Measurements from ENCODE around the gene NEDD9. TPM values are rescaled to one million over a fixed set of nuclear protein-coding genes. Genes with fewer than 3 reads are reported as not detected.

The NEDD9 gene
- total and polyA plus RNA-seq, 2 of the 4 experiments (the other 2 are of a cell fraction): 7.6 to 16.5 TPM

GRCh38 chr6:11232770-11233626 is 530 bp upstream of the NEDD9 start:
- Histone ChIP-seq H2AK5ac (ENCODE audit: low read depth, low read length) (peak overlapping the region; percentile 87; the same call in 1 of the 2 replicates), H4K91ac (ENCODE audit: insufficient read depth, low read depth, low read length) (peak overlapping the region; percentile 35), H3K4me1 (ENCODE audit: control insufficient read depth, insufficient read depth, low read length) (peaks cover 12% of the 10 kb centered on the region), H3K56ac (ENCODE audit: extremely low read depth, insufficient read depth, low read length) (peak overlapping the region; percentile 87), H4K20me1 (ENCODE audit: insufficient read depth, low read length) (peaks cover 6% of the 10 kb centered on the region; the same call in 1 of the 2 replicates), H3K14ac (replicated peaks; ENCODE audit: low read depth, low read length) (peak overlapping the region; percentile 84), H3K4ac (ENCODE audit: low read depth, low read length) (peak overlapping the region; percentile 68), H3K18ac (ENCODE audit: low read depth, low read length) (peak overlapping the region; percentile 36), H2BK120ac (ENCODE audit: low read depth, low read length) (peak overlapping the region; percentile 86), H3K36me3 (ENCODE audit: control insufficient read depth, insufficient read depth, low read length) (no peaks in the 10 kb centered on the region), H4K8ac (ENCODE audit: low read depth in 2 of 2, low read length in 2 of 2) (peak overlapping the region; percentile 8 to 80; a peak in 3 of 4 replicates), H2BK20ac (ENCODE audit: low read depth, low read length) (peak overlapping the region; percentile 57), H3K4me3 (ENCODE audit: insufficient read depth, low read depth, low read length) (peak overlapping the region; percentile 71), H2BK5ac (ENCODE audit: low read depth, low read length, poor library complexity, severe bottlenecking) (peak overlapping the region; percentile 48), H3K27me3 (ENCODE audit: control insufficient read depth, insufficient read depth, low read length) (no peaks in the 10 kb centered on the region), H3K23ac (ENCODE audit: low read depth, low read length) (peak overlapping the region; percentile 61), H3K9me3 (ENCODE audit: control insufficient read depth, insufficient read depth, low read length) (no peaks in the 10 kb centered on the region), H2BK15ac (ENCODE audit: low read depth, low read length) (peak overlapping the region; percentile 83; the same call in 1 of the 3 replicates), H4K5ac (ENCODE audit: low read depth, low read length) (peak overlapping the region; percentile 39), H3K79me1 (ENCODE audit: low read depth in 1 of 2, low read length in 2 of 2) (peaks cover 0 to 14% of the 10 kb centered on the region in 2 experiments; a peak in 2 of 4 replicates), H3K4me2 (ENCODE audit: low read depth, low read length) (peak overlapping the region; percentile 69), H2AFZ (replicated peaks; ENCODE audit: low read length, poor library complexity) (peak overlapping the region; percentile 85), H3K9ac (ENCODE audit: low read depth, low read length) (peak overlapping the region; percentile 60), H3K9me1 (ENCODE audit: insufficient read depth, low read length) (peaks cover 4% of the 10 kb centered on the region; the same call in 1 of the 2 replicates), H2AK9ac (replicated peaks; ENCODE audit: low read depth, low read length, poor library complexity) (peak overlapping the region; percentile 73), H3K27ac (ENCODE audit: insufficient read depth, low read length) (peak overlapping the region; percentile 53; the same call in 1 of the 2 replicates)
- BruUV-seq (replicated peaks): no TSS peak
- ATAC-seq (ENCODE audit: low read depth) (peak; percentile 1), DNase-seq (peak; percentile 22)
- dilution Hi-C loops (cut with HindIII; ENCODE audit: low sequenced_read_pairs, unreplicated experiment): no loop called here
- 59% methylated on average over 5 of the region's 23 CpGs; no CpG with 5 or more reads in 1 of the 2 experiments for WGBS, 2 experiments (ENCODE audit: extremely low coverage in 2 of 2, insufficient read length in 1 of 2)
- in situ Hi-C loops (cut with MboI; ENCODE audit: low sequenced_read_pairs): loop anchor here (10.0 kb wide), 1 partner anchor 262 kb away; no protein-coding TSS in a partner anchor
- ChIA-PET POLR2A (ENCODE audit: unreplicated experiment) (interaction anchor here (0.6 to 1.0 kb wide), 7 partner anchors 10 to 498 kb away, joined by 3 to 4 read pairs (median 3); no protein-coding TSS in a partner anchor), CTCF (interaction anchor here (0.6 to 1.1 kb wide), 3 partner anchors 19 to 1679 kb away, joined by 3 to 4 read pairs (median 3); no protein-coding TSS in a partner anchor)
- TF ChIP-seq MXI1 (IDR thresholded peaks at IDR 0.05; ENCODE audit: borderline replicate concordance, low read depth, low read length): no peak
- TF ChIP-seq MAFK (IDR thresholded peaks at IDR 0.05; ENCODE audit: low read depth, low read length): peak; percentile 15; the same call in 1 of the 2 replicates
- no peak for TF ChIP-seq SMC3 (IDR thresholded peaks at IDR 0.05; ENCODE audit: low read depth, low read length)
- TF ChIP-seq ELK1 (IDR thresholded peaks at IDR 0.05; ENCODE audit: borderline replicate concordance, low read depth, low read length): no peak
- intact Hi-C loops (cut with micrococcal nuclease): loop anchor here (1.0 to 5.0 kb wide), 6 partner anchors 38 to 263 kb away; no protein-coding TSS in a partner anchor

Measured in IMR-90 (cell line).